ENCODE results near the gene DNAJC18. TPM values are rescaled to one million over a fixed set of nuclear protein-coding genes. Genes with fewer than 3 reads are reported as not detected.

The DNAJC18 gene
- total RNA-seq, 1 experiment from 2014 or later = 16.7 TPM

- no peak overlapping the region for H3K27ac ChIP-seq (ENCODE audit: low read depth, low read length, poor library complexity, severe bottlenecking)
- CTCF ChIA-PET = no interaction called here
- intact Hi-C loops (cut with micrococcal nuclease; ENCODE audit: unreplicated experiment) = no loop called here
- POLR2A ChIA-PET (ENCODE audit: low non-redundant PET) = no interaction called here
- H3K36me3 ChIP-seq (ENCODE audit: insufficient read depth, low read length, poor library complexity, severe bottlenecking) = peaks cover 58% of the 10 kb centered on the region
- no peaks in the 10 kb centered on the region for H3K27me3 ChIP-seq (replicated peaks; ENCODE audit: insufficient read depth, low read depth, low read length, poor library complexity)
- H3K4me1 ChIP-seq (ENCODE audit: insufficient read depth, low read length, poor library complexity, severe bottlenecking) = no peaks in the 10 kb centered on the region
- DNase-seq (ENCODE audit: low spot score) = no peak
- TSS peak; percentile 16 for BruUV-seq (replicated peaks)
- TF ChIP-seq CTCF (conservative IDR thresholded peaks at IDR 0.05; ENCODE audit: low read depth, low read length) = no peak
- H3K9me3 ChIP-seq (ENCODE audit: low read depth, low read length, poor library complexity, severe bottlenecking) = no peaks in the 10 kb centered on the region
- H3K4me3 ChIP-seq (ENCODE audit: low read depth, low read length, poor library complexity, severe bottlenecking) = no peak overlapping the region
Measured at GRCh38 chr5:139364466-139364865, 74.9 kb downstream of the DNAJC18 start.

GRCh38 chr5:139363937-139364336, 75.4 kb downstream of the DNAJC18 start:
- TF ChIP-seq CTCF (conservative IDR thresholded peaks at IDR 0.05; ENCODE audit: low read depth, low read length) = no peak
- no peak for TF ChIP-seq EZH2 (IDR thresholded peaks at IDR 0.05; ENCODE audit: borderline replicate concordance, low read depth, low read length, poor library complexity, severe bottlenecking)
- H3K27ac ChIP-seq (ENCODE audit: low read depth, low read length, poor library complexity, severe bottlenecking) = no peak overlapping the region
- no peaks in the 10 kb centered on the region for H3K4me1 ChIP-seq (ENCODE audit: insufficient read depth, low read length, poor library complexity, severe bottlenecking)
- no peak overlapping the region for H3K4me3 ChIP-seq (ENCODE audit: low read depth, low read length, poor library complexity, severe bottlenecking)
- BruUV-seq (replicated peaks) = no TSS peak
- POLR2A ChIA-PET (ENCODE audit: low non-redundant PET) = no interaction called here
- intact Hi-C loops (cut with micrococcal nuclease; ENCODE audit: unreplicated experiment) = no loop called here
- peaks cover 52% of the 10 kb centered on the region for H3K36me3 ChIP-seq (ENCODE audit: insufficient read depth, low read length, poor library complexity, severe bottlenecking)
- DNase-seq (ENCODE audit: low spot score) = no peak
- H3K27me3 ChIP-seq (replicated peaks; ENCODE audit: insufficient read depth, low read depth, low read length, poor library complexity) = no peaks in the 10 kb centered on the region
- CTCF ChIA-PET = no interaction called here
- H3K9me3 ChIP-seq (ENCODE audit: low read depth, low read length, poor library complexity, severe bottlenecking) = no peaks in the 10 kb centered on the region

- CTCF ChIA-PET = no interaction called here
- no TSS peak for BruUV-seq (replicated peaks)
Measured at GRCh38 chr5:139361835-139362429, 77.4 kb downstream of the DNAJC18 start.

More at GRCh38 chr5:139361835-139362429, 77.4 kb downstream of the DNAJC18 start:
- H3K9me3 ChIP-seq (ENCODE audit: low read depth, low read length, poor library complexity, severe bottlenecking) = no peaks in the 10 kb centered on the region
- no peak for DNase-seq (ENCODE audit: low spot score)
- no peak overlapping the region for H3K27ac ChIP-seq (ENCODE audit: low read depth, low read length, poor library complexity, severe bottlenecking)
- TF ChIP-seq CTCF (conservative IDR thresholded peaks at IDR 0.05; ENCODE audit: low read depth, low read length) = no peak
- no peak for TF ChIP-seq EZH2 (IDR thresholded peaks at IDR 0.05; ENCODE audit: borderline replicate concordance, low read depth, low read length, poor library complexity, severe bottlenecking)
- peaks cover 44% of the 10 kb centered on the region for H3K36me3 ChIP-seq (ENCODE audit: insufficient read depth, low read length, poor library complexity, severe bottlenecking)
- no peaks in the 10 kb centered on the region for H3K27me3 ChIP-seq (replicated peaks; ENCODE audit: insufficient read depth, low read depth, low read length, poor library complexity)
- intact Hi-C loops (cut with micrococcal nuclease; ENCODE audit: unreplicated experiment) = no loop called here
- POLR2A ChIA-PET (ENCODE audit: low non-redundant PET) = interaction anchor here (0.6 to 0.7 kb wide), 3 partner anchors 10 to 600 kb away, joined by 4 to 13 read pairs (median 8); partner anchors contain the start of gene PAIP2
- no peak overlapping the region for H3K4me3 ChIP-seq (ENCODE audit: low read depth, low read length, poor library complexity, severe bottlenecking)
- H3K4me1 ChIP-seq (ENCODE audit: insufficient read depth, low read length, poor library complexity, severe bottlenecking) = no peaks in the 10 kb centered on the region

All from A673 (cell line).